ENCODE data around the gene ZNF775. TPM values are rescaled to one million over a fixed set of nuclear protein-coding genes. Genes with fewer than 3 reads are reported as not detected.

The ZNF775 gene
- total RNA-seq, 1 donor from 2014 or later: 16.5 TPM

GRCh38 chr7:150357771-150358427, 21.2 kb upstream of the ZNF775 start:
- Mint-ChIP-seq H3K4me3 (no peak overlapping the region), H3K27me3 (ENCODE audit: low read depth) (peaks cover 2% of the 10 kb centered on the region), H3K4me1 (peaks cover 23% of the 10 kb centered on the region), H3K9me3 (no peaks in the 10 kb centered on the region), H3K36me3 (ENCODE audit: low read depth) (no peaks in the 10 kb centered on the region), H3K27ac (ENCODE audit: unreplicated experiment) (no peak overlapping the region)
- no peak for DNase-seq (ENCODE audit: low read depth, low spot score)
- no peak for TF ChIP-seq CTCF (conservative IDR thresholded peaks at IDR 0.05)

GRCh38 chr7:150358433-150358832, 20.7 kb upstream of the ZNF775 start:
- no peaks in the 10 kb centered on the region for H3K36me3 Mint-ChIP-seq (ENCODE audit: low read depth)
- no peaks in the 10 kb centered on the region for H3K9me3 Mint-ChIP-seq
- no peak overlapping the region for H3K4me3 Mint-ChIP-seq
- TF ChIP-seq CTCF (conservative IDR thresholded peaks at IDR 0.05): no peak
- no peaks in the 10 kb centered on the region for H3K27me3 Mint-ChIP-seq (ENCODE audit: low read depth)
- H3K27ac Mint-ChIP-seq (ENCODE audit: unreplicated experiment): no peak overlapping the region
- no peak for DNase-seq (ENCODE audit: low read depth, low spot score)
- H3K4me1 Mint-ChIP-seq: peaks cover 23% of the 10 kb centered on the region

- H3K27ac Mint-ChIP-seq (ENCODE audit: unreplicated experiment): no peak overlapping the region
- peaks cover 23% of the 10 kb centered on the region for H3K4me1 Mint-ChIP-seq
- H3K27me3 Mint-ChIP-seq (ENCODE audit: low read depth): no peaks in the 10 kb centered on the region
- no peak overlapping the region for H3K4me3 Mint-ChIP-seq
- no peak for DNase-seq (ENCODE audit: low read depth, low spot score)
- no peaks in the 10 kb centered on the region for H3K36me3 Mint-ChIP-seq (ENCODE audit: low read depth)
- H3K9me3 Mint-ChIP-seq: no peaks in the 10 kb centered on the region
- no peak for TF ChIP-seq CTCF (conservative IDR thresholded peaks at IDR 0.05)
Measured at GRCh38 chr7:150358988-150359621, 20.0 kb upstream of the ZNF775 start.

GRCh38 chr7:150359622-150360362, 19.3 kb upstream of the ZNF775 start:
- TF ChIP-seq CTCF (conservative IDR thresholded peaks at IDR 0.05): no peak
- Mint-ChIP-seq H3K4me3 (no peak overlapping the region), H3K9me3 (no peaks in the 10 kb centered on the region), H3K36me3 (ENCODE audit: low read depth) (no peaks in the 10 kb centered on the region), H3K27ac (ENCODE audit: unreplicated experiment) (no peak overlapping the region), H3K4me1 (peaks cover 23% of the 10 kb centered on the region), H3K27me3 (ENCODE audit: low read depth) (no peaks in the 10 kb centered on the region)
- DNase-seq (ENCODE audit: low read depth, low spot score): no peak

- no peak overlapping the region for H3K27ac Mint-ChIP-seq (ENCODE audit: unreplicated experiment)
- no peak for TF ChIP-seq CTCF (conservative IDR thresholded peaks at IDR 0.05)
- H3K36me3 Mint-ChIP-seq (ENCODE audit: low read depth): no peaks in the 10 kb centered on the region
- DNase-seq (ENCODE audit: low read depth, low spot score): no peak
- H3K9me3 Mint-ChIP-seq: no peaks in the 10 kb centered on the region
- H3K4me3 Mint-ChIP-seq: no peak overlapping the region
- H3K27me3 Mint-ChIP-seq (ENCODE audit: low read depth): no peaks in the 10 kb centered on the region
- H3K4me1 Mint-ChIP-seq: peaks cover 23% of the 10 kb centered on the region
Measured at GRCh38 chr7:150360363-150361058, 18.6 kb upstream of the ZNF775 start.
